A673 (cell line): Measurements from ENCODE around the gene PMVK. TPM values are rescaled to one million over a fixed set of nuclear protein-coding genes. Genes with fewer than 3 reads are reported as not detected.

Experiments
- BruUV-seq: library from RNA; stranded (reverse); fragments of 400-500 nt; replicated peaks from 2 replicates; lab custom pipeline; 2021; lab: Mats Ljungman, UMichigan
- CTCF ChIA-PET: fragments of 300-600 bp; sonication (Branson Sonifier 250); formaldehyde crosslinking; loops from one replicate; lab custom pipeline; 2022; ENCODE audit warnings: antibody characterized with exemption; lab: Charles Lee
- POLR2A ChIA-PET: fragments of 300-600 bp; sonication (Branson Sonifier 250); formaldehyde crosslinking; loops from one replicate; lab custom pipeline; 2022; ENCODE audit warnings: antibody characterized with exemption; ENCODE audit not compliant: low non-redundant PET; lab: Charles Lee
- DNase-seq: peaks from one replicate; pipeline ENCODE4 v3.0.0-alpha.2; 2015; ENCODE audit warnings: low spot score
- H3K27ac ChIP-seq: fragments of 200-600 bp; sonication (generic); 2 replicates; pipeline ENCODE4 v1.5.1; 2016; ENCODE audit warnings: mixed run types, low read depth, mild to moderate bottlenecking, mixed read lengths, antibody characterized with exemption, low read length; ENCODE audit not compliant: poor library complexity, severe bottlenecking
- H3K27me3 ChIP-seq: fragments of 200-600 bp; sonication (generic); replicated peaks from 2 replicates; pipeline ENCODE4 v1.6.1; 2017; ENCODE audit warnings: mixed run types, low read depth, mild to moderate bottlenecking, mixed read lengths, antibody characterized with exemption, low read length; ENCODE audit not compliant: insufficient read depth, poor library complexity
- H3K36me3 ChIP-seq: fragments of 200-600 bp; sonication (generic); 2 replicates; pipeline ENCODE4 v1.6.1; 2016; ENCODE audit warnings: mixed run types, mild to moderate bottlenecking, mixed read lengths, antibody characterized with exemption, low read length; ENCODE audit not compliant: insufficient read depth, poor library complexity, severe bottlenecking
- H3K4me1 ChIP-seq: fragments of 200-600 bp; sonication (generic); 2 replicates; pipeline ENCODE4 v1.6.1; 2017; ENCODE audit warnings: mixed run types, mild to moderate bottlenecking, mixed read lengths, antibody characterized with exemption, low read length; ENCODE audit not compliant: insufficient read depth, poor library complexity, severe bottlenecking
- H3K4me3 ChIP-seq: fragments of 200-600 bp; sonication (generic); 2 replicates; pipeline ENCODE4 v1.5.1; 2016; ENCODE audit warnings: low read depth, mixed run types, mild to moderate bottlenecking, mixed read lengths, low read length; ENCODE audit not compliant: poor library complexity, severe bottlenecking
- H3K9me3 ChIP-seq: fragments of 200-600 bp; sonication (generic); 2 replicates; pipeline ENCODE4 v1.6.1; 2016; ENCODE audit warnings: mixed run types, low read depth, mild to moderate bottlenecking, mixed read lengths, antibody characterized with exemption, low read length; ENCODE audit not compliant: poor library complexity, severe bottlenecking
- CTCF ChIP-seq: fragments of 300-800, 200-600 bp; sonication (generic); conservative IDR thresholded peaks from 2 replicates; pipeline ENCODE4 v1.5.1; 2017; ENCODE audit warnings: low read depth, mild to moderate bottlenecking, antibody characterized with exemption, low read length, moderate library complexity, mixed read lengths
- EZH2 ChIP-seq: fragments of 200-600 bp; sonication (generic); IDR thresholded peaks from 2 replicates; pipeline ENCODE4 v1.6.1; 2017; ENCODE audit warnings: borderline replicate concordance, low read depth, mild to moderate bottlenecking, mixed read lengths, antibody characterized with exemption, low read length; ENCODE audit not compliant: poor library complexity, severe bottlenecking
- intact Hi-C: fragments of 100-400 bp; cut with micrococcal nuclease; formaldehyde crosslinking; loops from one replicate; pipeline ENCODE4 v1.10.0; 2022; ENCODE audit not compliant: unreplicated experiment
- total RNA-seq: library from RNA; stranded (reverse); gene quantifications from 2 replicates; pipeline ENCODE4 v1.2.3, GENCODE V29; 2021

PMVK gene
- total RNA-seq, 1 experiment from 2014 or later = 30.8 TPM

DNA sequence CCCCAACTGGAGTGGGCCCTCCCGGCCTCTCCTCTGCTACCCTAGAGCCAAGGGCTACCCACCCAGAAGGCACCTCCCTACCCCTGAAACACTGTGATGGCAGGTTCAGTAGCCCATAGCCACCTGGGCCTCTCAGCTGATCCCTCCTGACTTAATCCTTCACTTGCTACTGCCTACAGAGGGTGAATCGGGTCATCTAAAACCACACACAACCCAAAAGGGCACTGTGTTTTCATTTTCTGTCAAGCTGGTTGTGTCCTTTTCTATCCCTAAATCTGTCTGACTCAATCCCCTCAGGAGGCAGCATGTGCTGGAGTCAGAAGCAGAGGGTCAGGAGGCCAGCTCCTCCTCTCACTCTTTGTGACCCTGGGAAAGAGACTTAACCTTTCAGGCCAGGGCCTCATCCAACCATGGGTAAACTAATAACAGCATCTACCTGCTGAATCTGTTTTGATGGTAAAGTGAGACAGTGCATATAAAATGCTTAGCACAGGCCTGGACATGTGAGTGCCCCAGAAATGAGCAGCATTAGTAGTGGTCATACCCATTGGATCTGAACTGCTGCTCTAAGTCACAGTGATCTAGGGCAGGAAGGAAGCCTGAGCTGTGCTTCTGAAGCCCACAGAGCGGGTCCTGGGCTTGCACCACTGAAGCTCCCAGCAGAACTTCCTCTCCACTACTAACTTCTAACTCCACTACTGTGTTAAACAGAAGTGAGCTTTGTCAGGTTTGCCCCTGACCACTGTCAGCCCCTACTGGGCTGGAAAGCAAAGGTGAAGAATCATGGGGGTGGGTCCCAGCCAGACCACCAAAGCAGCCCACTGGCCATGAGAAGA is 11.0 kb downstream of the PMVK start:
- POLR2A ChIA-PET = no interaction called here
- intact Hi-C loops = no loop called here
- no TSS peak for BruUV-seq

DNA sequence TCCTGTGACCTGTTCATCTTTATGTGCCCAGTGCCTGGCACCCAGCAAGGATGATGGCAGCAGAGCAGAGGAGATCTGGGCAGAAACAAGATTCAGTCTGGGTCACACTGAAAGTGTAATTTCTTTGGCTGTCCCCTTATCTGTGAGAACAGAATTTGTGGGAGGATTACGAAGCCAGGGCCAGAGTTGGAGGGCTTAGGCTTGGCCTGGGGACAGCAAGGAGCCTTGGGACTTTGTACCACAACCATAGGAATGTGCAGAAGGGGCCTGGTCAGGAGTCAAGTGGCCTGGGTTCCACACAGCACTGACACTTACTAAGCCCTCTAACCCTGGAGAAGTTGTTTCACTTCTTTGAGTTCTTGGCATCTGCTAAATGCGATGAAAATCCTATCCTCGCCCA is 12.8 kb downstream of the PMVK start:
- no peaks in the 10 kb centered on the region for H3K9me3 ChIP-seq
- CTCF ChIA-PET = interaction anchor here (0.6 kb wide), 1 partner anchor 98 kb away, joined by 3 read pairs; no protein-coding TSS in a partner anchor
- intact Hi-C loops = no loop called here
- H3K36me3 ChIP-seq = no peaks in the 10 kb centered on the region
- no peak for DNase-seq
- no TSS peak for BruUV-seq
- H3K27ac ChIP-seq = no peak overlapping the region
- no peak overlapping the region for H3K4me3 ChIP-seq
- no peaks in the 10 kb centered on the region for H3K27me3 ChIP-seq
- POLR2A ChIA-PET = no interaction called here
- no peaks in the 10 kb centered on the region for H3K4me1 ChIP-seq
- TF ChIP-seq CTCF (no peak), EZH2 (no peak)

More for the DNA sequence above, 11.0 kb downstream of the PMVK start:
- no peaks in the 10 kb centered on the region for H3K4me1 ChIP-seq
- no peak for DNase-seq
- no peak overlapping the region for H3K27ac ChIP-seq
- TF ChIP-seq EZH2 = no peak
- TF ChIP-seq CTCF = no peak
- H3K36me3 ChIP-seq = no peaks in the 10 kb centered on the region
- H3K9me3 ChIP-seq = no peaks in the 10 kb centered on the region
- CTCF ChIA-PET = no interaction called here
- H3K4me3 ChIP-seq = no peak overlapping the region
- H3K27me3 ChIP-seq = no peaks in the 10 kb centered on the region

GRCh38 chr1:154913273-154913672 is 23.2 kb downstream of the PMVK start:
- ChIA-PET CTCF (no interaction called here), POLR2A (no interaction called here)
- no TSS peak for BruUV-seq
- Histone ChIP-seq H3K9me3 (no peaks in the 10 kb centered on the region), H3K4me3 (no peak overlapping the region), H3K4me1 (no peaks in the 10 kb centered on the region), H3K36me3 (no peaks in the 10 kb centered on the region), H3K27me3 (no peaks in the 10 kb centered on the region), H3K27ac (no peak overlapping the region)
- intact Hi-C loops = no loop called here
- TF ChIP-seq EZH2 (no peak), CTCF (no peak)
- no peak for DNase-seq
